Muscle of leg (tissue), 11 donors: Measurements from ENCODE around the gene MPO. TPM values are rescaled to one million over a fixed set of nuclear protein-coding genes. Genes with fewer than 3 reads are reported as not detected.

Experiments
- DNase-seq: peaks from one replicate; pipeline ENCODE4 v3.0.0; 2013
- H3K27ac ChIP-seq: one replicate; pipeline ENCODE4 v1.5.1; 2013; ENCODE audit warnings: mild to moderate bottlenecking, low read length, control low read depth
- H3K27me3 ChIP-seq: one replicate; pipeline ENCODE4 v1.6.1; 2013; ENCODE audit warnings: low read length; ENCODE audit not compliant: control insufficient read depth, insufficient read depth
- H3K36me3 ChIP-seq: one replicate; pipeline ENCODE4 v1.6.1; 2013; ENCODE audit warnings: low read length; ENCODE audit not compliant: control insufficient read depth, insufficient read depth
- H3K4me1 ChIP-seq: one replicate; pipeline ENCODE4 v1.6.1; 2013; ENCODE audit warnings: low read length; ENCODE audit not compliant: control insufficient read depth, insufficient read depth
- H3K4me3 ChIP-seq: one replicate; pipeline ENCODE4 v1.5.1; 2013; ENCODE audit warnings: low read length, control low read depth
- H3K9me3 ChIP-seq: replicated peaks from 2 replicates; pipeline ENCODE4 v1.6.1; 2013; ENCODE audit warnings: low read depth, low read length; ENCODE audit not compliant: control insufficient read depth
- whole genome bisulfite sequencing: methylation state at CpG from one replicate; pipeline ENCODE4 v1.1.5; 2013; ENCODE audit warnings: missing lambda C conversion rate; ENCODE audit not compliant: insufficient coverage; 5-methylcytosine and 5-hydroxymethylcytosine counted together
- polyA plus RNA-seq, 8 donors: library from polyadenylated mRNA; unstranded; fragments of 120-200 nt; gene quantifications; one replicate each; pipeline versions ENCODE4 v1.2.1 to v1.2.3, GENCODE V29; 2013; ENCODE audit warnings: inconsistent platforms in 1 of 8, low replicate concordance in 1 of 8; ENCODE audit not compliant: insufficient read length in 8 of 8, insufficient read depth in 1 of 8
- total RNA-seq: library from RNA; stranded (reverse); fragments of 120-200 nt; gene quantifications from one replicate; pipeline ENCODE4 v1.2.4, GENCODE V29; 2013

Gene MPO
- total and polyA plus RNA-seq, 9 donors = 2.3 to 20.0 (median 10.8) TPM

- H3K36me3 ChIP-seq = no peaks in the 10 kb centered on the region
- H3K27ac ChIP-seq = no peak overlapping the region
- no peaks in the 10 kb centered on the region for H3K9me3 ChIP-seq
- H3K4me1 ChIP-seq = peaks cover 2% of the 10 kb centered on the region
- H3K27me3 ChIP-seq = peaks cover 23% of the 10 kb centered on the region
- no peak overlapping the region for H3K4me3 ChIP-seq
- 7% methylated on average over 2 of the region's 8 CpGs for WGBS
- no peak for DNase-seq
These were observed 25.9 kb downstream of the MPO start for GRCh38 chr17:58254803-58255202.

GRCh38 chr17:58253082-58253481, 27.7 kb downstream of the MPO start:
- Histone ChIP-seq H3K4me1 (peaks cover 11% of the 10 kb centered on the region), H3K9me3 (no peaks in the 10 kb centered on the region), H3K36me3 (no peaks in the 10 kb centered on the region), H3K27me3 (peaks cover 36% of the 10 kb centered on the region), H3K4me3 (no peak overlapping the region), H3K27ac (no peak overlapping the region)
- WGBS = no CpG with 5 or more reads among the region's 3 CpGs
- no peak for DNase-seq

- H3K36me3 ChIP-seq = no peaks in the 10 kb centered on the region
- WGBS = 66% methylated on average over 8 of the region's 9 CpGs
- H3K27me3 ChIP-seq = peaks cover 44% of the 10 kb centered on the region
- no peak overlapping the region for H3K4me3 ChIP-seq
- H3K4me1 ChIP-seq = peaks cover 11% of the 10 kb centered on the region
- H3K27ac ChIP-seq = no peak overlapping the region
- H3K9me3 ChIP-seq = no peaks in the 10 kb centered on the region
- no peak for DNase-seq
These were observed 28.6 kb downstream of the MPO start for GRCh38 chr17:58252141-58252540.

- Histone ChIP-seq H3K4me3 (no peak overlapping the region), H3K27me3 (peaks cover 54% of the 10 kb centered on the region), H3K4me1 (peaks cover 11% of the 10 kb centered on the region), H3K36me3 (no peaks in the 10 kb centered on the region), H3K27ac (no peak overlapping the region), H3K9me3 (no peaks in the 10 kb centered on the region)
- no peak for DNase-seq
- 90% methylated on average over 8 of the region's 12 CpGs for WGBS
These were observed 30.3 kb downstream of the MPO start for GRCh38 chr17:58250344-58251011.

GRCh38 chr17:58249270-58250133, 31.2 kb downstream of the MPO start:
- Histone ChIP-seq H3K9me3 (no peaks in the 10 kb centered on the region), H3K27ac (no peak overlapping the region), H3K4me1 (peaks cover 11% of the 10 kb centered on the region), H3K36me3 (no peaks in the 10 kb centered on the region), H3K4me3 (peak overlapping the region; percentile 46), H3K27me3 (peaks cover 50% of the 10 kb centered on the region)
- peak; percentile 69 for DNase-seq
- WGBS = 6% methylated on average over 55 of the region's 57 CpGs

- Histone ChIP-seq H3K27me3 (peaks cover 49% of the 10 kb centered on the region), H3K36me3 (no peaks in the 10 kb centered on the region)
- DNase-seq = no peak
These were observed 31.8 kb downstream of the MPO start for GRCh38 chr17:58248955-58249269.

GRCh38 chr17:58247511-58248363, 33.0 kb downstream of the MPO start:
- 40% methylated on average over 1 of the region's 10 CpGs for WGBS
- Histone ChIP-seq H3K4me1 (peaks cover 11% of the 10 kb centered on the region), H3K27ac (no peak overlapping the region), H3K36me3 (no peaks in the 10 kb centered on the region), H3K9me3 (no peaks in the 10 kb centered on the region), H3K4me3 (no peak overlapping the region), H3K27me3 (peaks cover 50% of the 10 kb centered on the region)
- no peak for DNase-seq

More at GRCh38 chr17:58248955-58249269, 31.8 kb downstream of the MPO start:
- WGBS = 22% methylated on average over 6 of the region's 10 CpGs
- Histone ChIP-seq H3K9me3 (no peaks in the 10 kb centered on the region), H3K4me3 (peak overlapping the region; percentile 46), H3K27ac (no peak overlapping the region), H3K4me1 (peaks cover 11% of the 10 kb centered on the region)

GRCh38 chr17:58246781-58247180, 34.0 kb downstream of the MPO start:
- H3K9me3 ChIP-seq = no peaks in the 10 kb centered on the region
- WGBS = no CpG with 5 or more reads among the region's 1 CpG
- no peaks in the 10 kb centered on the region for H3K36me3 ChIP-seq
- no peak overlapping the region for H3K4me3 ChIP-seq
- peaks cover 14% of the 10 kb centered on the region for H3K4me1 ChIP-seq
- DNase-seq = no peak
- H3K27me3 ChIP-seq = peaks cover 51% of the 10 kb centered on the region
- H3K27ac ChIP-seq = no peak overlapping the region

GRCh38 chr17:58246104-58246740, 34.5 kb downstream of the MPO start:
- no peaks in the 10 kb centered on the region for H3K36me3 ChIP-seq
- H3K9me3 ChIP-seq = no peaks in the 10 kb centered on the region
- peaks cover 14% of the 10 kb centered on the region for H3K4me1 ChIP-seq
- H3K27me3 ChIP-seq = peaks cover 57% of the 10 kb centered on the region
- H3K4me3 ChIP-seq = no peak overlapping the region
- no peak for DNase-seq
- H3K27ac ChIP-seq = no peak overlapping the region
- whole genome bisulfite sequencing = 68% methylated on average over 10 of the region's 13 CpGs
